ENCODE data around the gene FSTL5. TPM values are rescaled to one million over a fixed set of nuclear protein-coding genes. Genes with fewer than 3 reads are reported as not detected.

The FSTL5 gene
- total and polyA plus RNA-seq, 9 of the 15 experiments (the other 6 are each of a cell fraction or from before 2014, with no cell fraction given): 0.09 to 3.1 (median 0.50) TPM; not detected in 1

DNA sequence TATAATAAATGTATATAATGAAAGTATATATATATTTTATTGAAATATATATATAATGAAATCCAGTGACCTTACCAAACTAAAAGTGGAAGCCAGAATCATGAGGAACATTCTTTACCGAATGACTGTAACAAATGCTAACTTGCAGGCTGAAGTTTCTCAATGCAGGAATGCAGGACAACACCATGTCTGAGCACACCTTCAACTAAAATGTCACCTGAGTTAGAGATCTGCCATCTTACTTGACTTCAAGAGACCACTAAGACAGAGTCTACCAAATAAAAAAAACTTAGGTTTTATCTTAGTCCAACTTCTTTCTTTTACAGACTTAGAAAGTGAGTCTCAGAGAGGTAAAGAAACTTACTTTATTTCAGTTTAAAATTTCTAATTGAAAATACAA lies 176.2 kb downstream of the FSTL5 start:
- BruUV-seq (replicated peaks): no TSS peak
- TF ChIP-seq ZSCAN32 (CRISPR knock-in tag; IDR thresholded peaks at IDR 0.05) (no peak), ZNF431 (CRISPR knock-in tag; IDR thresholded peaks at IDR 0.05) (no peak), ZNF253 (CRISPR knock-in tag; conservative IDR thresholded peaks at IDR 0.05) (no peak), ZKSCAN1 (IDR thresholded peaks at IDR 0.05; ENCODE audit: low read depth, low read length) (no peak), CBX1 (IDR thresholded peaks at IDR 0.05; ENCODE audit: low read depth) (no peak), ZNF75A (CRISPR knock-in tag; IDR thresholded peaks at IDR 0.05) (no peak), BRF1 (IDR thresholded peaks at IDR 0.05; ENCODE audit: borderline replicate concordance, extremely low read depth, insufficient read length) (no peak), SRSF9 (IDR thresholded peaks at IDR 0.05; ENCODE audit: borderline replicate concordance, low read depth, low read length) (no peak), HDAC2 (IDR thresholded peaks at IDR 0.05) (no peak), BRD9 (IDR thresholded peaks at IDR 0.05; ENCODE audit: low read depth, partially characterized antibody) (no peak), ETV1 (tag; conservative IDR thresholded peaks at IDR 0.05; ENCODE audit: low read depth) (no peak), MYBL2 (IDR thresholded peaks at IDR 0.05; ENCODE audit: low read depth) (no peak), MYBL2 (CRISPR knock-in tag; IDR thresholded peaks at IDR 0.05; ENCODE audit: borderline replicate concordance) (no peak), GATAD2B (IDR thresholded peaks at IDR 0.05; ENCODE audit: borderline replicate concordance) (no peak)
- TF ChIP-seq, protein P1, sequence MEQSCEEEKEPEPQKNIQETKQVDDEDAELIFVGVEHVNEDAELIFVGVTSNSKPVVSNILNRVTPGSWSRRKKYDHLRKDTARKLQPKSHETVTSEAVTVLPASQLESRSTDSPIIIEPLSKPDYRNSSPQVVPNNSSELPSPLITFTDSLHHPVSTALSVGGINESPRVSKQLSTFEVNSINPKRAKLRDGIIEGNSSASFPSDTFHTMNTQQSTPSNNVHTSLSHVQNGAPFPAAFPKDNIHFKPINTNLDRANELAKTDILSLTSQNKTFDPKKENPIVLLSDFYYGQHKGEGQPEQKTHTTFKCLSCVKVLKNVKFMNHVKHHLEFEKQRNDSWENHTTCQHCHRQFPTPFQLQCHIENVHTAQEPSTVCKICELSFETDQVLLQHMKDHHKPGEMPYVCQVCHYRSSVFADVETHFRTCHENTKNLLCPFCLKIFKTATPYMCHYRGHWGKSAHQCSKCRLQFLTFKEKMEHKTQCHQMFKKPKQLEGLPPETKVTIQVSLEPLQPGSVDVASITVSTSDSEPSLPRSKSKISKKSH (CRISPR knock-in tag; IDR thresholded peaks at IDR 0.05): no peak
- TF ChIP-seq, protein P2, sequence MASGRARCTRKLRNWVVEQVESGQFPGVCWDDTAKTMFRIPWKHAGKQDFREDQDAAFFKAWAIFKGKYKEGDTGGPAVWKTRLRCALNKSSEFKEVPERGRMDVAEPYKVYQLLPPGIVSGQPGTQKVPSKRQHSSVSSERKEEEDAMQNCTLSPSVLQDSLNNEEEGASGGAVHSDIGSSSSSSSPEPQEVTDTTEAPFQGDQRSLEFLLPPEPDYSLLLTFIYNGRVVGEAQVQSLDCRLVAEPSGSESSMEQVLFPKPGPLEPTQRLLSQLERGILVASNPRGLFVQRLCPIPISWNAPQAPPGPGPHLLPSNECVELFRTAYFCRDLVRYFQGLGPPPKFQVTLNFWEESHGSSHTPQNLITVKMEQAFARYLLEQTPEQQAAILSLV (tag; IDR thresholded peaks at IDR 0.05): no peak
- no peaks in the 10 kb centered on the region for H3K79me2 ChIP-seq (ENCODE audit: control insufficient read depth, insufficient read depth, low read length)
- ATAC-seq: no peak
- no peak overlapping the region for H2AFZ ChIP-seq (ENCODE audit: low read depth, low read length)
- no peak overlapping the region for H3K4me2 ChIP-seq (ENCODE audit: insufficient read depth, low read length)
- no peaks in the 10 kb centered on the region for H3K36me3 ChIP-seq (ENCODE audit: control insufficient read depth, insufficient read depth, low read length)
- H3K4me1 ChIP-seq (replicated peaks in 1 of 2; ENCODE audit: control insufficient read depth in 2 of 2, insufficient read depth in 2 of 2, low read length in 2 of 2): no peaks in the 10 kb centered on the region
- H3K4me3 ChIP-seq: no peak overlapping the region
- no peaks in the 10 kb centered on the region for H3K27me3 ChIP-seq (ENCODE audit: control insufficient read depth in 2 of 2, insufficient read depth in 2 of 2, low read length in 2 of 2)
- no peaks in the 10 kb centered on the region for H4K20me1 ChIP-seq (replicated peaks; ENCODE audit: control insufficient read depth, insufficient read depth, low read length)
- in situ Hi-C loops (cut with MboI) (no loop called here), intact Hi-C loops (cut with micrococcal nuclease) (no loop called here)
- ChIA-PET CTCF (ENCODE audit: low intra/inter-chr PET ratio) (no interaction called here), POLR2A (no interaction called here)
- WGBS (ENCODE audit: insufficient coverage, low coverage, missing lambda C conversion rate): 0% methylated on average over 1 of the region's 1 CpG
- H3K9ac ChIP-seq (ENCODE audit: insufficient read depth in 1 of 2, low read depth in 2 of 2, low read length in 2 of 2): no peak overlapping the region
- H3K9me1 ChIP-seq (ENCODE audit: control insufficient read depth, insufficient read depth, low read length): no peaks in the 10 kb centered on the region
- H3K27ac ChIP-seq (ENCODE audit: extremely low read depth, low read depth, low read length): no peak overlapping the region
- DNase-seq (ENCODE audit: extremely low read depth in 1 of 4, low spot score in 3 of 4): no peak
- no peaks in the 10 kb centered on the region for H3K9me3 ChIP-seq (replicated peaks; ENCODE audit: control insufficient read depth, insufficient read depth, low read depth, low read length)
- FAIRE-seq: no peak
